ENCODE measurements around the gene HYPK.

HYPK gene, protein sequence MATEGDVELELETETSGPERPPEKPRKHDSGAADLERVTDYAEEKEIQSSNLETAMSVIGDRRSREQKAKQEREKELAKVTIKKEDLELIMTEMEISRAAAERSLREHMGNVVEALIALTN

DNA sequence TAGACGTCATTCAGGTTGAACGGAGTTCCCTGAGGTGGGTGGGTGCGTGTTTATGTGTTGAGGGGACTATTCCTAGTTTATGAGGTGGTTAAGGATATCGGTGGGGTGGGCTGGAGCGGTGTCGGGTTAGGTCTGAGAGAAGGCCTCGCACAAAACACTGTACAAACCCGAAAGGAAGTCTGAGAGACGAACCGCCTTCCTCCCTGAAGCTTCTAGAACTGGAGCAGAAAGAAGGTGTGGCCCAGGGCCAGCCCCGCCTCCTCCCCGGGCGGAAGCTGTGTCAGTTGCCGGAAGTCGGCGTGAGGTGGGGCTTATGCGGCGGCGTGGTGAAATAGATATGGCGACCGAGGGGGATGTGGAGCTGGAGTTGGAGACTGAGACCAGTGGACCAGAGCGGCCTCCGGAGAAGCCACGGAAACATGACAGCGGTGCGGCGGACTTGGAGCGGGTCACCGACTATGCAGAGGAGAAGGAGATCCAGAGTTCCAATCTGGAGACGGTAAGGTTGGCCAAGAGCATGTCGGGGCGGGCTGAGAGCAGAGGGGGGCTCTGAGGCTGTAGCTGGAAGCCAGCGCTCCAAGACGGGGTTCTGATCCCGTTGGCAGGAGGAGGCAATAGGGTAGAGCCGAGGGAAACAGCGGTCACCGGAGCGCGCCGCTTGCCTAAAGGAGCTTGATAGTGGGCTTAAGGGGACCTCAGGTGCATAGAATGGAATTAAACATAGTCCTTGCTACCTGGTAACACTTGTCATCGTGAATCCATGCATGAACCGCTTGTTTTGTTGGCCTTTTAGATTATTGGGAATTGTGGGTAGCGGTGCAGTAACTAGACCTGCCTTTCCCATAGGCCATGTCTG lies at the start of gene HYPK:
TSS of gene HYPK (plus strand) at position 314 of the 856 bp plus-strand sequence. CDS start at position 338, 24 bp downstream.
- TF ChIP-seq, protein P1, sequence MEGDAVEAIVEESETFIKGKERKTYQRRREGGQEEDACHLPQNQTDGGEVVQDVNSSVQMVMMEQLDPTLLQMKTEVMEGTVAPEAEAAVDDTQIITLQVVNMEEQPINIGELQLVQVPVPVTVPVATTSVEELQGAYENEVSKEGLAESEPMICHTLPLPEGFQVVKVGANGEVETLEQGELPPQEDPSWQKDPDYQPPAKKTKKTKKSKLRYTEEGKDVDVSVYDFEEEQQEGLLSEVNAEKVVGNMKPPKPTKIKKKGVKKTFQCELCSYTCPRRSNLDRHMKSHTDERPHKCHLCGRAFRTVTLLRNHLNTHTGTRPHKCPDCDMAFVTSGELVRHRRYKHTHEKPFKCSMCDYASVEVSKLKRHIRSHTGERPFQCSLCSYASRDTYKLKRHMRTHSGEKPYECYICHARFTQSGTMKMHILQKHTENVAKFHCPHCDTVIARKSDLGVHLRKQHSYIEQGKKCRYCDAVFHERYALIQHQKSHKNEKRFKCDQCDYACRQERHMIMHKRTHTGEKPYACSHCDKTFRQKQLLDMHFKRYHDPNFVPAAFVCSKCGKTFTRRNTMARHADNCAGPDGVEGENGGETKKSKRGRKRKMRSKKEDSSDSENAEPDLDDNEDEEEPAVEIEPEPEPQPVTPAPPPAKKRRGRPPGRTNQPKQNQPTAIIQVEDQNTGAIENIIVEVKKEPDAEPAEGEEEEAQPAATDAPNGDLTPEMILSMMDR (IDR thresholded peaks at IDR 0.05; ENCODE audit: insufficient read depth, low read depth, low read length, missing control alignments) = no peak
- DNase-seq (ENCODE audit: low read depth) = peak; percentile 93
- peak within 1 kb of the TSS; percentile 82 for H3K4me3 ChIP-seq (ENCODE audit: low read depth, low read length)

DNA sequence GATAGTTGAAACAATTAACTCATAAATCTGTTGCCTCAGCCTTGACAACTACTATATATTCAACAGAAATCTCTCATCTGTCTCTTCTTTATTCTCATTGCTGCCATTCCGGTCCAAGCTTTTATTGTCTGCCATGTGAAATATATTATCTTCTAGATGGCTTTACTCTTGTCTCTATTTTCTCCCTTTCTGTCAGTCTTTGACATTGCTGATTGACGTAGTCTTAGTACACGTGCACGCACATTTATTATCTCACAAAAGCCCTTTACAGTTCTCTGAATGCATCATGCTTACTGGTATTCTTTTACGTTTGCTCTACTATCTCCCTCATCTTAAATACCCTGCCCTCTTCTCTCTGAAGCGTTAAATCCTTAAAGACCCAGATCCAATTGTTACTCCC lies 48.5 kb upstream of the HYPK start:
- TF ChIP-seq, protein P1 (IDR thresholded peaks at IDR 0.05; ENCODE audit: insufficient read depth, low read depth, low read length, missing control alignments) = no peak
- no peak overlapping the region for H3K4me3 ChIP-seq (ENCODE audit: low read depth, low read length)
- DNase-seq (ENCODE audit: low read depth) = no peak

DNA sequence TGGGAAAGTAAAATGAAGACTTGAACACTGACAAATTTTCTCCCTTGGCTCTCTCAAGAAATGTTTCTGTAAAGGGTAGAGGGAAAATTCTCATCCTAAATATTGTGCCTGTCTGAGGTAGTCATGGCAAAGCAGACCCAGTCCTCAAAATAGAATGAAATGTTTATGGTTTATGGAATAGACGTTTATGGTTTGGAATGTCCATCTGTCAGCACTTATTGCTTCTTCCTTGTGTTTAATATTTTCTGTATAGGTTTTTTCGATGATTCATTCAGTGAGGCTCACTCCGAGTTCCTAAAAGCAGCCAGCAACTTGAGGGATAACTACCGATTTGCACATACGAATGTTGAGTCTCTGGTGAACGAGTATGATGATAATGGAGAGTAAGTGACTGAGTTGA lies 37.6 kb upstream of the HYPK start:
- DNase-seq (ENCODE audit: low read depth) = no peak

DNA sequence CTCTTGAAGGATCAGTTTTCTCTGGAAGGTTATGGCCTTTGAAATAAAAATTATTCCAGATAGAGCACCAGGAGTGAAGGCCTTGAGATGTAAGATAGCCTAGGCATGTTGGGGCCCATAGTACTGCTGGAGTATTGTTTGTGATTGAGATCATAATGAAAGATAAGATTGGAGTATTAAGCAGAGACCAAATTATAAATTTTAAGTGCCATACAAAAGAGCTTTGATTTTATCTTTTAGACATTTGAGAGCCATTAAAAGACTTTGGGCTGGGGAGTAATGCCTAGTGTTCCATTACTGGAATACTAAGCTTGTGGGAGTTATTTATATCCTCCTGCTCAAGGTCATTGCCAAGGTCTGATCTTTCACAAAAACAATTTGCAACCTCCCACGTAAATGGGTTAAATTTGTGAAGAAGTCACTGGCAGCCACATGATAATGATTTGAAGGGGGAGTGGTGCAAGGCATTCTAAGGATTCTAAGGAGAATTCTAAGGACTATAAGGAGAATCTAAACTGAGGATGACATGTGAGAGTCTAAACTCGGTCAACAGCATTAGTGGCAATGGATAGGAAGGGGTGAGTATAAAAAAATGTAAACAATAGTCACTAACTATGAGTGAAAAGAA lies 36.5 kb upstream of the HYPK start:
- TF ChIP-seq, protein P1 (IDR thresholded peaks at IDR 0.05; ENCODE audit: insufficient read depth, low read depth, low read length, missing control alignments) = no peak
- DNase-seq (ENCODE audit: low read depth) = no peak
- H3K4me3 ChIP-seq (ENCODE audit: low read depth, low read length) = no peak overlapping the region

More for the DNA sequence above, 37.6 kb upstream of the HYPK start:
- TF ChIP-seq, protein P1 (IDR thresholded peaks at IDR 0.05; ENCODE audit: insufficient read depth, low read depth, low read length, missing control alignments) = no peak
- no peak overlapping the region for H3K4me3 ChIP-seq (ENCODE audit: low read depth, low read length)

DNA sequence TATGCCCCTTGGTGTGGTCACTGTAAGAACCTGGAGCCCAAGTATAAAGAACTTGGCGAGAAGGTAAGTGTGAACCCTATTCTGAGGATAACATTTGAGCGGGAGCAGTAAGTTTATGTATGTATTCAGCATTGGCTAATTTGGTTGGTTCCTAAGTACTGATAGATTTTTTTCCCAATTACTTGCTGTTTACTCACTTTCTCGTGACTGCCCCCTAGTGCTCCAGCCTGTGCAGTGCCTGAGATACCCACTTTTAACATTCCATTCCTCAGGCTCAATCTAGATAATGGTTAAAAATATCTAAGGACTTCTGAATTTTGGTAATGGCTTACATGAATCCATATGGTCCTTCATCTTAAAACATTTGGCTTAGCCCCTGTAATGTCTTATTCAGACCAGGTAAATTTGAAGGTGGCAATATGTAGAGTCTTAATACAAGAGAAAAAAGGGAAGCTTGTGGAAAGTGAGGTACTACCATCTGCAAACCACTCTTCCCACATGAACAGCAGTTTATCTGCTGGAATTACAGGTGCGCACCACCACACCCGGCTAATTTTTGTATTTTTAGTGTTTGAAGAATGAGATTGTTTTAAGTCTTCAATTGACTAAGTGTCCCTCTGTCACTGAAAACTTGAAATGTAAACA lies 30.7 kb upstream of the HYPK start:
- peak; percentile 68 for DNase-seq (ENCODE audit: low read depth)
- H3K4me3 ChIP-seq (ENCODE audit: low read depth, low read length) = no peak overlapping the region
- TF ChIP-seq, protein P1 (IDR thresholded peaks at IDR 0.05; ENCODE audit: insufficient read depth, low read depth, low read length, missing control alignments) = peak; percentile 80

DNA sequence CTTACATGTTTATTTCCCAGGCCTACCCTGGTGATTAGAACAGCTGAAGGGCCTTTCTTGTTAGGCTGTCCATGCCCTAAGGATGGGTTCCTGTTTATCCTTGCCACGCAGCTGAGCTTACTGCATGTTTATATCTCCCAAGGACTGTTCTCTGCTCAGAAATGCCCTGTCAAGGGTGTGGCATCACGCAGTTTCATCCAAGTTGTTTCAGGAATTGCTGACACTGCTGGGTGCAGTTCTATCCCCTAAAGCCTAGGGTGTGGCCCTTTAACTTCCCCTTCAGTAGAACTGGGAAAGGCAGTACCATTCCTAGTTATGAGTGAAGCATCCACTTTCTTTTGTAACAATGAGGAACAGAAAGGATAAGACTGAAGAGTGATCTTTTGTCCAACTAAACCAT lies 28.6 kb upstream of the HYPK start:
- TF ChIP-seq, protein P1 (IDR thresholded peaks at IDR 0.05; ENCODE audit: insufficient read depth, low read depth, low read length, missing control alignments) = no peak
- no peak overlapping the region for H3K4me3 ChIP-seq (ENCODE audit: low read depth, low read length)
- no peak for DNase-seq (ENCODE audit: low read depth)
